Tibial artery (tissue), 4 donors: ENCODE measurements around the gene UAP1L1.

ENCODE experiments used
- DNase-seq, 2 donors: peaks; one replicate each; pipeline ENCODE4 v3.0.0-alpha.2; 2019
- H3K27ac ChIP-seq, 2 donors: fragments of 200-600 bp; sonication (generic) in 1 of 2; 1 replicate in 1 of 2; 2 replicates in 1 of 2; pipeline ENCODE4 v1.5.1; 2018 to 2019; ENCODE audit warnings: mild to moderate bottlenecking in 1 of 2
- H3K27me3 ChIP-seq, 2 donors: fragments of 200-600 bp; sonication (generic) in 1 of 2; one replicate each; pipeline versions ENCODE4 v1.5.1 to v1.6.0; 2016 to 2019
- H3K36me3 ChIP-seq, 3 donors: fragments of 200-600 bp; sonication (generic) in 2 of 3; one replicate each; pipeline ENCODE4 v1.5.1; 2016 to 2019; ENCODE audit warnings: mild to moderate bottlenecking in 2 of 3
- H3K4me1 ChIP-seq, 4 donors: fragments of 200-600 bp; sonication (generic) in 2 of 4; 1 replicate in 3 of 4; 2 replicates in 1 of 4; pipeline ENCODE4 v1.5.1; 2016 to 2019
- H3K4me3 ChIP-seq, 2 donors: fragments of 200-600 bp; sonication (generic) in 1 of 2; 1 replicate in 1 of 2; 2 replicates in 1 of 2; pipeline ENCODE4 v1.5.1; 2018 to 2019; ENCODE audit warnings: mild to moderate bottlenecking in 2 of 2
- H3K9me3 ChIP-seq, 3 donors: fragments of 200-600 bp; sonication (generic) in 1 of 3; one replicate each; pipeline ENCODE4 v1.5.1; 2016 to 2019
- intact Hi-C: fragments of 100-400 bp; cut with DNase I; formaldehyde crosslinking; loops from one replicate; pipeline ENCODE4 v1.15.0; 2023; ENCODE audit warnings: low total_unique reads
- TF ChIP-seq, protein P1 (sequence below), 2 experiments: fragments of 200-600 bp in 1 of 2; fragments of 450-650 bp in 1 of 2; IDR thresholded peaks; one replicate each; pipeline ENCODE4 v1.5.1; 2017 to 2019; ENCODE audit warnings: antibody characterized with exemption in 2 of 2, mild to moderate bottlenecking in 1 of 2, moderate library complexity in 1 of 2

The UAP1L1 gene

GRCh38 chr9:137127301-137128157, 50.2 kb downstream of the UAP1L1 start:
- Histone ChIP-seq H3K27ac (no peak overlapping the region), H3K27me3 (peaks cover 0 to 40% of the 10 kb centered on the region in 2 donors), H3K4me1 (peaks cover 0 to 32% (median 19%) of the 10 kb centered on the region in 4 donors), H3K9me3 (peaks cover 0 to 9% (median 8%) of the 10 kb centered on the region in 3 donors), H3K4me3 (peak overlapping the region in 1 of 2 donors; percentile 23), H3K36me3 (no peaks in the 10 kb centered on the region)
- TF ChIP-seq, protein P1, sequence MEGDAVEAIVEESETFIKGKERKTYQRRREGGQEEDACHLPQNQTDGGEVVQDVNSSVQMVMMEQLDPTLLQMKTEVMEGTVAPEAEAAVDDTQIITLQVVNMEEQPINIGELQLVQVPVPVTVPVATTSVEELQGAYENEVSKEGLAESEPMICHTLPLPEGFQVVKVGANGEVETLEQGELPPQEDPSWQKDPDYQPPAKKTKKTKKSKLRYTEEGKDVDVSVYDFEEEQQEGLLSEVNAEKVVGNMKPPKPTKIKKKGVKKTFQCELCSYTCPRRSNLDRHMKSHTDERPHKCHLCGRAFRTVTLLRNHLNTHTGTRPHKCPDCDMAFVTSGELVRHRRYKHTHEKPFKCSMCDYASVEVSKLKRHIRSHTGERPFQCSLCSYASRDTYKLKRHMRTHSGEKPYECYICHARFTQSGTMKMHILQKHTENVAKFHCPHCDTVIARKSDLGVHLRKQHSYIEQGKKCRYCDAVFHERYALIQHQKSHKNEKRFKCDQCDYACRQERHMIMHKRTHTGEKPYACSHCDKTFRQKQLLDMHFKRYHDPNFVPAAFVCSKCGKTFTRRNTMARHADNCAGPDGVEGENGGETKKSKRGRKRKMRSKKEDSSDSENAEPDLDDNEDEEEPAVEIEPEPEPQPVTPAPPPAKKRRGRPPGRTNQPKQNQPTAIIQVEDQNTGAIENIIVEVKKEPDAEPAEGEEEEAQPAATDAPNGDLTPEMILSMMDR (IDR thresholded peaks at IDR 0.05) = no peak
- DNase-seq = no peak
- intact Hi-C loops = no loop called here

GRCh38 chr9:137128158-137128861, 51.0 kb downstream of the UAP1L1 start:
- no peak for DNase-seq
- intact Hi-C loops = no loop called here
- Histone ChIP-seq H3K36me3 (no peaks in the 10 kb centered on the region), H3K4me3 (peak overlapping the region in 1 of 2 donors; percentile 51), H3K27ac (no peak overlapping the region), H3K4me1 (peaks cover 0 to 32% (median 19%) of the 10 kb centered on the region in 4 donors), H3K9me3 (peaks cover 0 to 9% (median 8%) of the 10 kb centered on the region in 3 donors), H3K27me3 (peaks cover 0 to 46% of the 10 kb centered on the region in 2 donors)
- TF ChIP-seq, protein P1 (IDR thresholded peaks at IDR 0.05) = no peak

- Histone ChIP-seq H3K27me3 (peaks cover 0 to 49% of the 10 kb centered on the region in 2 donors), H3K4me3 (peak overlapping the region; percentile 51 to 60), H3K4me1 (peaks cover 0 to 32% (median 19%) of the 10 kb centered on the region in 4 donors), H3K9me3 (peaks cover 0 to 9% (median 8%) of the 10 kb centered on the region in 3 donors), H3K36me3 (no peaks in the 10 kb centered on the region), H3K27ac (no peak overlapping the region)
- no peak for DNase-seq
- TF ChIP-seq, protein P1 (IDR thresholded peaks at IDR 0.05) = no peak
- intact Hi-C loops = no loop called here
Measured at GRCh38 chr9:137128862-137129455, 51.6 kb downstream of the UAP1L1 start.

GRCh38 chr9:137129456-137130175, 52.3 kb downstream of the UAP1L1 start:
- Histone ChIP-seq H3K27me3 (peaks cover 0 to 50% of the 10 kb centered on the region in 2 donors), H3K4me1 (peaks cover 0 to 32% (median 19%) of the 10 kb centered on the region in 4 donors), H3K27ac (no peak overlapping the region), H3K4me3 (peak overlapping the region; percentile 51 to 60), H3K36me3 (no peaks in the 10 kb centered on the region), H3K9me3 (peaks cover 0 to 9% (median 8%) of the 10 kb centered on the region in 3 donors)
- TF ChIP-seq, protein P1 (IDR thresholded peaks at IDR 0.05) = no peak
- intact Hi-C loops = no loop called here
- peak; percentile 53 to 77 for DNase-seq
